ENCODE data around the gene PARD6G.

DNA sequence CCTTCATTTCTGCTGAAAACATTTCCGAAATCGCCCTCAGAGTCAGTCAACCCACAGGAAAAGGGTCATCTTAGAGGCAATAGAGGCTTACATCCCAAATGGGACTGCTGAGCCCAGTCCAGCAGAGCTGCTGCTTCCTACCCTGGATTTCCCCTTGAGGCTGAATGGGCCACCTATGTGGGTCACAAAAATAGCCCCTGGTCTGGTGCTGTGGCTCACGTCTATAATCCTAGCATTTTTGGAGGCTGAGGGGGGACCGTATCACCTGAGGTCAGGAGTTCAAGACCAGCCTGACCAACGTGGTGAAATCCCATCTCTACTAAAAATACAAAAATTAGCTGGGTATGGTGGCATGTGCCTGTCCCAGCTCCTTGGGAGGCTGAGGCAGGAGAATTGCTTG lies 88.9 kb downstream of the PARD6G start:
- TF ChIP-seq MAX (IDR thresholded peaks at IDR 0.05; ENCODE audit: low read depth) (no peak), SIN3A (IDR thresholded peaks at IDR 0.05; ENCODE audit: borderline replicate concordance, low read depth, low read length) (no peak), EP300 (IDR thresholded peaks at IDR 0.05; ENCODE audit: borderline replicate concordance in 1 of 2, low read depth in 1 of 2, low read length in 1 of 2) (no peak), ELF1 (IDR thresholded peaks at IDR 0.05) (no peak), USF2 (IDR thresholded peaks at IDR 0.05; ENCODE audit: borderline replicate concordance, low read depth, low read length) (no peak), RAD21 (IDR thresholded peaks at IDR 0.05; ENCODE audit: low read length) (no peak), POLR2AphosphoS5 (IDR thresholded peaks at IDR 0.05; ENCODE audit: low read depth, low read length) (no peak), RFX5 (IDR thresholded peaks at IDR 0.05; ENCODE audit: low read length) (no peak), GABPA (IDR thresholded peaks at IDR 0.05; ENCODE audit: low read depth) (no peak)
- TF ChIP-seq, protein P1, sequence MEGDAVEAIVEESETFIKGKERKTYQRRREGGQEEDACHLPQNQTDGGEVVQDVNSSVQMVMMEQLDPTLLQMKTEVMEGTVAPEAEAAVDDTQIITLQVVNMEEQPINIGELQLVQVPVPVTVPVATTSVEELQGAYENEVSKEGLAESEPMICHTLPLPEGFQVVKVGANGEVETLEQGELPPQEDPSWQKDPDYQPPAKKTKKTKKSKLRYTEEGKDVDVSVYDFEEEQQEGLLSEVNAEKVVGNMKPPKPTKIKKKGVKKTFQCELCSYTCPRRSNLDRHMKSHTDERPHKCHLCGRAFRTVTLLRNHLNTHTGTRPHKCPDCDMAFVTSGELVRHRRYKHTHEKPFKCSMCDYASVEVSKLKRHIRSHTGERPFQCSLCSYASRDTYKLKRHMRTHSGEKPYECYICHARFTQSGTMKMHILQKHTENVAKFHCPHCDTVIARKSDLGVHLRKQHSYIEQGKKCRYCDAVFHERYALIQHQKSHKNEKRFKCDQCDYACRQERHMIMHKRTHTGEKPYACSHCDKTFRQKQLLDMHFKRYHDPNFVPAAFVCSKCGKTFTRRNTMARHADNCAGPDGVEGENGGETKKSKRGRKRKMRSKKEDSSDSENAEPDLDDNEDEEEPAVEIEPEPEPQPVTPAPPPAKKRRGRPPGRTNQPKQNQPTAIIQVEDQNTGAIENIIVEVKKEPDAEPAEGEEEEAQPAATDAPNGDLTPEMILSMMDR (IDR thresholded peaks at IDR 0.05) = no peak
- TF ChIP-seq, protein P2, sequence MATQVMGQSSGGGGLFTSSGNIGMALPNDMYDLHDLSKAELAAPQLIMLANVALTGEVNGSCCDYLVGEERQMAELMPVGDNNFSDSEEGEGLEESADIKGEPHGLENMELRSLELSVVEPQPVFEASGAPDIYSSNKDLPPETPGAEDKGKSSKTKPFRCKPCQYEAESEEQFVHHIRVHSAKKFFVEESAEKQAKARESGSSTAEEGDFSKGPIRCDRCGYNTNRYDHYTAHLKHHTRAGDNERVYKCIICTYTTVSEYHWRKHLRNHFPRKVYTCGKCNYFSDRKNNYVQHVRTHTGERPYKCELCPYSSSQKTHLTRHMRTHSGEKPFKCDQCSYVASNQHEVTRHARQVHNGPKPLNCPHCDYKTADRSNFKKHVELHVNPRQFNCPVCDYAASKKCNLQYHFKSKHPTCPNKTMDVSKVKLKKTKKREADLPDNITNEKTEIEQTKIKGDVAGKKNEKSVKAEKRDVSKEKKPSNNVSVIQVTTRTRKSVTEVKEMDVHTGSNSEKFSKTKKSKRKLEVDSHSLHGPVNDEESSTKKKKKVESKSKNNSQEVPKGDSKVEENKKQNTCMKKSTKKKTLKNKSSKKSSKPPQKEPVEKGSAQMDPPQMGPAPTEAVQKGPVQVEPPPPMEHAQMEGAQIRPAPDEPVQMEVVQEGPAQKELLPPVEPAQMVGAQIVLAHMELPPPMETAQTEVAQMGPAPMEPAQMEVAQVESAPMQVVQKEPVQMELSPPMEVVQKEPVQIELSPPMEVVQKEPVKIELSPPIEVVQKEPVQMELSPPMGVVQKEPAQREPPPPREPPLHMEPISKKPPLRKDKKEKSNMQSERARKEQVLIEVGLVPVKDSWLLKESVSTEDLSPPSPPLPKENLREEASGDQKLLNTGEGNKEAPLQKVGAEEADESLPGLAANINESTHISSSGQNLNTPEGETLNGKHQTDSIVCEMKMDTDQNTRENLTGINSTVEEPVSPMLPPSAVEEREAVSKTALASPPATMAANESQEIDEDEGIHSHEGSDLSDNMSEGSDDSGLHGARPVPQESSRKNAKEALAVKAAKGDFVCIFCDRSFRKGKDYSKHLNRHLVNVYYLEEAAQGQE (IDR thresholded peaks at IDR 0.05; ENCODE audit: low read depth, low read length) = no peak

All from SK-N-SH (cell line).